Vagina (tissue), 2 donors: Measurements from ENCODE around the gene DENND1A.

Experiments
- POLR2A ChIP-seq, 2 donors: fragments of 450-650 bp; IDR thresholded peaks; one replicate each; pipeline ENCODE4 v1.6.1; 2017; ENCODE audit warnings: antibody characterized with exemption in 2 of 2, mild to moderate bottlenecking in 2 of 2, moderate library complexity in 2 of 2
- POLR2AphosphoS5 ChIP-seq, 2 donors: sonication (generic); formaldehyde crosslinking; IDR thresholded peaks; one replicate each; pipeline ENCODE4 v1.9.0; 2017; ENCODE audit warnings: antibody characterized with exemption in 2 of 2, mild to moderate bottlenecking in 2 of 2, low read depth in 1 of 2; ENCODE audit not compliant: insufficient read depth in 1 of 2
- TF ChIP-seq, protein P1 (sequence below), 3 experiments: fragments of 450-650 bp in 2 of 3; fragments of 200-600 bp in 1 of 3; sonication (generic) in 1 of 3; IDR thresholded peaks; one replicate each; pipeline ENCODE4 v1.5.1; 2017 to 2019; ENCODE audit warnings: antibody characterized with exemption in 3 of 3, mild to moderate bottlenecking in 2 of 3, moderate library complexity in 2 of 3

- TF ChIP-seq, protein P1, sequence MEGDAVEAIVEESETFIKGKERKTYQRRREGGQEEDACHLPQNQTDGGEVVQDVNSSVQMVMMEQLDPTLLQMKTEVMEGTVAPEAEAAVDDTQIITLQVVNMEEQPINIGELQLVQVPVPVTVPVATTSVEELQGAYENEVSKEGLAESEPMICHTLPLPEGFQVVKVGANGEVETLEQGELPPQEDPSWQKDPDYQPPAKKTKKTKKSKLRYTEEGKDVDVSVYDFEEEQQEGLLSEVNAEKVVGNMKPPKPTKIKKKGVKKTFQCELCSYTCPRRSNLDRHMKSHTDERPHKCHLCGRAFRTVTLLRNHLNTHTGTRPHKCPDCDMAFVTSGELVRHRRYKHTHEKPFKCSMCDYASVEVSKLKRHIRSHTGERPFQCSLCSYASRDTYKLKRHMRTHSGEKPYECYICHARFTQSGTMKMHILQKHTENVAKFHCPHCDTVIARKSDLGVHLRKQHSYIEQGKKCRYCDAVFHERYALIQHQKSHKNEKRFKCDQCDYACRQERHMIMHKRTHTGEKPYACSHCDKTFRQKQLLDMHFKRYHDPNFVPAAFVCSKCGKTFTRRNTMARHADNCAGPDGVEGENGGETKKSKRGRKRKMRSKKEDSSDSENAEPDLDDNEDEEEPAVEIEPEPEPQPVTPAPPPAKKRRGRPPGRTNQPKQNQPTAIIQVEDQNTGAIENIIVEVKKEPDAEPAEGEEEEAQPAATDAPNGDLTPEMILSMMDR (IDR thresholded peaks at IDR 0.05): no peak
- TF ChIP-seq POLR2A (IDR thresholded peaks at IDR 0.05) (no peak), POLR2AphosphoS5 (IDR thresholded peaks at IDR 0.05; ENCODE audit: insufficient read depth in 1 of 2, low read depth in 1 of 2) (no peak)
Observed at GRCh38 chr9:123620239-123620638, 309.7 kb downstream of the DENND1A start.
